LNCAP (cell line): Measurements from ENCODE around the gene G6PC2.
A peak's percentile ranks its signal among the peaks of the same experiment; 100 is the strongest.

Experiments
- CTCF ChIP-seq: fragments of 450-650 bp; IDR thresholded peaks from 2 replicates; pipeline ENCODE4 v1.5.1; 2017; ENCODE audit warnings: mild to moderate bottlenecking

Gene G6PC2

DNA sequence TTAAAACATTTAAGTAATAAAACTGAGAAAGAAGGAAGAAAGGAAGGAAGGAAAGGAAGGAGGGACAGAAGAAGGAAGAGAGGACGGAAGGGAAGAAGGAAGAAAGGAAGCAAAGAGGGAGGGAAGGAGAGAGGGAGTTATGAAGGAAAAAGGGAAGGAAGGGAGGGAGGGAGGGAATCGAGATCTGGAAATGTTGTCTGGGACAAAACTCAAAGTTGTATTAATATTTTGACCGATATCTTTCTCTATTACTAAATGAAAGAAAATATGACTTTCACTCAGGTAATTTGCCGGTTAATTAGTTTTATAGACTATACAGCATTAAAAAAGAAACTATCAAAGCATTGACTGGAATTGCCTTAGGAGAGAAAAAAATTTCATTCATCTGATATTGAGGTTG is 44.4 kb downstream of the G6PC2 start:
- TF ChIP-seq CTCF, result no peak

- TF ChIP-seq CTCF, result peak; percentile 55
Measured at GRCh38 chr2:168948621-168949212, 47.6 kb downstream of the G6PC2 start.

- no peak for TF ChIP-seq CTCF
Measured at GRCh38 chr2:168949324-168949723, 48.2 kb downstream of the G6PC2 start.

- TF ChIP-seq CTCF, result no peak
Measured at GRCh38 chr2:168951871-168952270, 50.8 kb downstream of the G6PC2 start.

- no peak for TF ChIP-seq CTCF
Measured at GRCh38 chr2:168952424-168952823, 51.3 kb downstream of the G6PC2 start.

DNA sequence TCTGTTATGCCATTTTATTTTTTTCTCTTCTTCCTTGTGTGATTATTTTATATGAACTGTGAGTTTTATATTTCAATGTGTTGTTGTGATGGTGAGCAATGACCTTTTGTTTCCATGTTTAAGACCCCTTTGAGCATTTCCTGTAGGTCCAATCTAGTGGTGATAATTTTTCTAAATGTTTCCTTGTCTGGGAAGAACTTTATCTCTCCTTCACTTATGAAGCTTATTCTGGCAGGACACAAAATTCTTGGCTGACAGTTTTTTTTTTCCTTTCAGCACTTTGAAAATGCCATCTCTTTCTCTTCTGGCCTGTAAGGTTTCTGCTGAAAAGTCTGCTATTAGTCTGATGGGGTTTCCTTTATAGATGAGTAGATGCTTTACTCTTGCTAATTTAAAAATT is 53.2 kb downstream of the G6PC2 start:
- TF ChIP-seq CTCF, result no peak

DNA sequence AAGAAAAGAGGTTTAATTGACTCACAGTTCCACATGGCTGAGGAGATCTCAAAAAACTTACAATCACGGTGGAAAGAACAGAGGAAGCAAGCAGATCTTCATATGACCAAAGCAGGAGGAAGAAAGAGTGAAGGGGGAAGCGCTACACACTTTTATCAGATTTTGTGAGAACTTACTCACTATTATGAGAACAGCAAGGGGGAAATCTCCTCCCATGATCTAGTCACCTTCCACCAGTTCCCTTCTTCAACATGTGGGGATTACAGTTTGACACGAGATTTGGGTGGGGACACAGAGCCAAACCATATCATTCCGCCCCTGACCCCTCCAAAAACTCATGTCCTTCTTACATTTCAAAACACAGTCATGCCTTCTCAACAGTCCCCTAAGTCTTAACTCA is 54.2 kb downstream of the G6PC2 start:
- no peak for TF ChIP-seq CTCF

DNA sequence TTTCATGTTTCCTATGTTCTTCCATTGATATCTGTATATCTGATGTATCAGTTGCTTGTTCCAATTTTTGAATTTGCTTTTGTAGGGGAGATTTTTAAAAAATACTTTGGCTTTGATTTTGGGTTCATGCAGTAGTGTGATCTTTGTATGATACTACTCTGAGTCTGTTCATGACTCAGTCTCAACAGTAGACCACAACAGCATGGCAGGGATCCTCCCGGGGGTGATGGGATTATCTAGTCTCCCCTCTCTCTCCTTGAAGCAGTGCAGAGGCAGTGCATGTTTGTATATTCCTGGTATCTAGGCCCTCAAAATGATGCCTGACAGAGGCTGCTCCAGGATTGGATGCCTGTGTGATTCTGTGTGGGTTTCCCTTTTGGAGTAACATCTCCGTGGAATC is 55.3 kb downstream of the G6PC2 start:
- no peak for TF ChIP-seq CTCF
